PC-3 (cell line): ENCODE data around the gene PTPRN2. TPM values are rescaled to one million over a fixed set of nuclear protein-coding genes. Genes with fewer than 3 reads are reported as not detected.

Experiments
- ATAC-seq: fragments of 200-7000 bp; cut with Tn5 transposase; 2 replicates; pipeline ENCODE4 v1.9.1; 2020; ENCODE audit warnings: mild to moderate bottlenecking, moderate library complexity
- BruUV-seq: library from RNA; stranded (reverse); fragments of 400-500 nt; replicated peaks from 2 replicates; lab custom pipeline; 2021; lab: Mats Ljungman, UMichigan
- CTCF ChIA-PET: fragments of 300-600 bp; sonication (Branson Sonifier 250); formaldehyde crosslinking; loops from one replicate; lab custom pipeline; 2022; ENCODE audit warnings: antibody characterized with exemption; lab: Charles Lee
- POLR2A ChIA-PET: fragments of 300-600 bp; sonication (Branson Sonifier 250); formaldehyde crosslinking; loops from one replicate; lab custom pipeline; 2022; ENCODE audit warnings: antibody characterized with exemption; ENCODE audit not compliant: unreplicated experiment; lab: Charles Lee
- DNase-seq: peaks from one replicate; pipeline ENCODE4 v3.0.0-alpha.2; 2015
- H2AFZ ChIP-seq: fragments of 300-600 bp; sonication (generic); 2 replicates; pipeline ENCODE4 v1.6.0; 2016; ENCODE audit warnings: antibody characterized with exemption, low read length
- H3F3A ChIP-seq: fragments of 300-600 bp; sonication (generic); one replicate; pipeline ENCODE4 v1.6.0; 2017; ENCODE audit warnings: antibody characterized with exemption, low read length, control low read depth, mild to moderate bottlenecking; ENCODE audit not compliant: unreplicated experiment
- H3K27ac ChIP-seq: fragments of 300-600 bp; sonication (generic); 2 replicates; pipeline ENCODE4 v1.5.1; 2016; ENCODE audit warnings: mild to moderate bottlenecking, low read length
- H3K27me3 ChIP-seq: fragments of 300-600 bp; sonication (generic); 2 replicates; pipeline ENCODE4 v1.6.1; 2016; ENCODE audit warnings: low read length, mixed read lengths
- H3K36me3 ChIP-seq: fragments of 300-600 bp; sonication (generic); 2 replicates; pipeline ENCODE4 v1.6.1; 2016; ENCODE audit warnings: low read depth, mixed run types, low read length, mixed read lengths
- H3K4me1 ChIP-seq: fragments of 300-600 bp; sonication (generic); 2 replicates; pipeline ENCODE4 v1.5.1; 2016; ENCODE audit warnings: low read length; ENCODE audit not compliant: insufficient read depth
- H3K4me2 ChIP-seq: fragments of 300-600 bp; sonication (generic); 2 replicates; pipeline ENCODE4 v1.6.0; 2016; ENCODE audit warnings: low read length
- H3K4me3 ChIP-seq: fragments of 300-600 bp; sonication (generic); 2 replicates; pipeline ENCODE4 v1.5.1; 2016; ENCODE audit warnings: mild to moderate bottlenecking, low read length, mixed read lengths
- H3K79me2 ChIP-seq: fragments of 300-600 bp; sonication (generic); 2 replicates; pipeline ENCODE4 v1.6.1; 2017; ENCODE audit warnings: low read length, mixed read lengths
- H3K9ac ChIP-seq: fragments of 300-600 bp; sonication (generic); 2 replicates; pipeline ENCODE4 v1.6.0; 2016; ENCODE audit warnings: mild to moderate bottlenecking, low read length
- H3K9me2 ChIP-seq: fragments of 300-600 bp; sonication (generic); replicated peaks from 2 replicates; pipeline ENCODE4 v1.6.1; 2016; ENCODE audit warnings: mixed run types, low read length, mixed read lengths
- H3K9me3 ChIP-seq: fragments of 300-600 bp; sonication (generic); 2 replicates; pipeline ENCODE4 v1.6.1; 2016; ENCODE audit warnings: low read length, mixed read lengths
- H4K20me1 ChIP-seq: fragments of 300-600 bp; sonication (generic); 2 replicates; pipeline ENCODE4 v1.6.1; 2016; ENCODE audit warnings: low read length, mixed read lengths
- EZH2 ChIP-seq: fragments of 300-600 bp; sonication (generic); IDR thresholded peaks from one replicate; pipeline ENCODE4 v1.6.1; 2017; ENCODE audit warnings: antibody characterized with exemption, mild to moderate bottlenecking, low read length; ENCODE audit not compliant: unreplicated experiment
- EZH2phosphoT487 ChIP-seq: fragments of 300-600 bp; sonication (generic); IDR thresholded peaks from 2 replicates; pipeline ENCODE4 v1.6.1; 2018; ENCODE audit warnings: mild to moderate bottlenecking, antibody characterized with exemption, low read length, borderline replicate concordance
- intact Hi-C: fragments of 100-400 bp; cut with micrococcal nuclease; formaldehyde crosslinking; loops from 2 replicates; pipeline ENCODE4 v1.9.0; 2023
- total RNA-seq: library from RNA; depleted of rRNA; stranded (reverse); fragments of >200 nt; gene quantifications from 2 replicates; pipeline ENCODE4 v1.2.3, GENCODE V29; 2014
- TF ChIP-seq, protein P1 (sequence below): fragments of 300-600 bp; sonication (generic); conservative IDR thresholded peaks from 2 replicates; pipeline ENCODE4 v1.5.1; 2017; ENCODE audit warnings: antibody characterized with exemption, low read depth, mild to moderate bottlenecking, low read length

The PTPRN2 gene
- total RNA-seq, 1 experiment from 2014 or later: 3.2 TPM

- no peaks in the 10 kb centered on the region for H3K4me1 ChIP-seq
- DNase-seq (no peak), ATAC-seq (no peak)
- no peak overlapping the region for H3K27ac ChIP-seq
- no peaks in the 10 kb centered on the region for H3K79me2 ChIP-seq
- no peak overlapping the region for H3K4me2 ChIP-seq
- no peak overlapping the region for H2AFZ ChIP-seq
- CTCF ChIA-PET: no interaction called here
- no peaks in the 10 kb centered on the region for H3K9me3 ChIP-seq
- TF ChIP-seq, protein P1, sequence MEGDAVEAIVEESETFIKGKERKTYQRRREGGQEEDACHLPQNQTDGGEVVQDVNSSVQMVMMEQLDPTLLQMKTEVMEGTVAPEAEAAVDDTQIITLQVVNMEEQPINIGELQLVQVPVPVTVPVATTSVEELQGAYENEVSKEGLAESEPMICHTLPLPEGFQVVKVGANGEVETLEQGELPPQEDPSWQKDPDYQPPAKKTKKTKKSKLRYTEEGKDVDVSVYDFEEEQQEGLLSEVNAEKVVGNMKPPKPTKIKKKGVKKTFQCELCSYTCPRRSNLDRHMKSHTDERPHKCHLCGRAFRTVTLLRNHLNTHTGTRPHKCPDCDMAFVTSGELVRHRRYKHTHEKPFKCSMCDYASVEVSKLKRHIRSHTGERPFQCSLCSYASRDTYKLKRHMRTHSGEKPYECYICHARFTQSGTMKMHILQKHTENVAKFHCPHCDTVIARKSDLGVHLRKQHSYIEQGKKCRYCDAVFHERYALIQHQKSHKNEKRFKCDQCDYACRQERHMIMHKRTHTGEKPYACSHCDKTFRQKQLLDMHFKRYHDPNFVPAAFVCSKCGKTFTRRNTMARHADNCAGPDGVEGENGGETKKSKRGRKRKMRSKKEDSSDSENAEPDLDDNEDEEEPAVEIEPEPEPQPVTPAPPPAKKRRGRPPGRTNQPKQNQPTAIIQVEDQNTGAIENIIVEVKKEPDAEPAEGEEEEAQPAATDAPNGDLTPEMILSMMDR: no peak
- TF ChIP-seq EZH2 (no peak), EZH2phosphoT487 (no peak)
- intact Hi-C loops: no loop called here
- no peaks in the 10 kb centered on the region for H4K20me1 ChIP-seq
- BruUV-seq: no TSS peak
- H3K36me3 ChIP-seq: no peaks in the 10 kb centered on the region
- no peaks in the 10 kb centered on the region for H3F3A ChIP-seq
- peaks cover 23% of the 10 kb centered on the region; the same call in 1 of the 2 replicates for H3K27me3 ChIP-seq
- H3K9ac ChIP-seq: no peak overlapping the region
- H3K9me2 ChIP-seq: no peaks in the 10 kb centered on the region
- POLR2A ChIA-PET: no interaction called here
- H3K4me3 ChIP-seq: no peak overlapping the region
Observed at GRCh38 chr7:157974678-157975230, 612.9 kb downstream of the PTPRN2 start.

DNA sequence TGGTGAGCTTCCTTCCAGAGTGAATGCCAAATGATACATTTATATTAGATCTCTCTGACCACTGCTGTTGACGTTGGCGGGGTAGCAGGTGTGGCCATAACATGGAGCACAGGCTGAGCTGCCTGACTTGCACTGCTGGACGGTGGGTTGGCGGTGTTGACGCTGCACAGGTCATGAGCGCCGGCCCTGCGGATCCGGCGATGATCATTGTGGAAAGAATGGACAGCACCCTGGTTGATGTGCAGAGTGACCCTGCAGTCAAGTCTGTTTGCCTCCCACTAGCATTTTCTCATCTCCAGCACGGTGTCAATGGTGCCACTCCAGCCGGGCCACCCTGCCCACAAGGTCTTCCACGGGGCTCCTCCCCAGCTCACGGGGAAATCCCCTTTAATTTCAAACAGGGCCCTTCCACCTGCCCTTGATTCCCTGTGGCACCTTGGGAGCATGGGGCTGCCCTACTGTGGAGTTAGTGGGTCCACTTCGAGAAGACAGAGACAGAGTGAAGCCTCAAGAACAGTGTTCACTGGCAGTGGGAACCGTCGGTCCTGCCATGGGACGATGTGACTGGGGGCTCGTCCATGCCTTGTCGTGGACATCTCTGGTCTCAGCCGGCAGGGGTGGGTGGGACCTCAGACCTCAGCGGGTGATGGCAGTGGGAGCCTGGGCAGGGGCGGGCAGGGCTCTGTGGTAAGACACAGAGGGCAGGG lies 613.5 kb downstream of the PTPRN2 start:
- no peaks in the 10 kb centered on the region for H4K20me1 ChIP-seq
- BruUV-seq: no TSS peak
- no peak overlapping the region for H3K4me3 ChIP-seq
- ATAC-seq (no peak), DNase-seq (no peak)
- H3K79me2 ChIP-seq: no peaks in the 10 kb centered on the region
- H2AFZ ChIP-seq: no peak overlapping the region
- no peak overlapping the region for H3K4me2 ChIP-seq
- no peaks in the 10 kb centered on the region for H3K9me3 ChIP-seq
- H3K27ac ChIP-seq: no peak overlapping the region
- no peaks in the 10 kb centered on the region for H3F3A ChIP-seq
- peaks cover 23% of the 10 kb centered on the region; the same call in 1 of the 2 replicates for H3K27me3 ChIP-seq
- ChIA-PET POLR2A (no interaction called here), CTCF (no interaction called here)
- no peaks in the 10 kb centered on the region for H3K4me1 ChIP-seq
- H3K36me3 ChIP-seq: no peaks in the 10 kb centered on the region
- no peak overlapping the region for H3K9ac ChIP-seq
- TF ChIP-seq, protein P1: no peak
- TF ChIP-seq EZH2: no peak
- TF ChIP-seq EZH2phosphoT487: no peak
- no peaks in the 10 kb centered on the region for H3K9me2 ChIP-seq
- intact Hi-C loops: no loop called here

DNA sequence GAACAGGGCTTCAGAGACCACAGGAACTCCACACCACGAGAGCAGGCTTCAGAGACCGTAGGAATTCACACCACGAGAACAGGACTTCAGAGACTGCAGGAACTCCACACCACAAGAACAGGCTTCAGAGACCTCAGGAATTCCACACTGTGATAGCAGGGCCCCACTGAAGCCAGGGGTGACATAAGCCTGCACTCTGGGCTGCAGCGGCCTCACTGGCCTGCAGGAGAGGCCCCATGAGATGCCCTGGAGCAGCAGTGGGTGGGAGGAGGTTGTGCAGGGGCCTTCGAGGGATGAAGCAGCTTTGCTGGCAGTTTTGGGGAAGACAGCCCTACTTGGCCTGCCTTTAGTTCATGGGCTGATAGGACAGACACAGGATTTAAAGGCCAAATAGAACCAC lies 614.7 kb downstream of the PTPRN2 start:
- CTCF ChIA-PET: no interaction called here

More for the DNA sequence above, 614.7 kb downstream of the PTPRN2 start:
- BruUV-seq: no TSS peak
- no peaks in the 10 kb centered on the region for H3K9me2 ChIP-seq
- H3K4me2 ChIP-seq: no peak overlapping the region
- DNase-seq (no peak), ATAC-seq (no peak)
- no peak overlapping the region for H3K9ac ChIP-seq
- H3K79me2 ChIP-seq: no peaks in the 10 kb centered on the region
- H3F3A ChIP-seq: no peaks in the 10 kb centered on the region
- H2AFZ ChIP-seq: no peak overlapping the region
- TF ChIP-seq EZH2phosphoT487 (no peak), EZH2 (no peak)
- TF ChIP-seq, protein P1: no peak
- H4K20me1 ChIP-seq: no peaks in the 10 kb centered on the region
- intact Hi-C loops: no loop called here
- H3K36me3 ChIP-seq: no peaks in the 10 kb centered on the region
- H3K9me3 ChIP-seq: no peaks in the 10 kb centered on the region
- peaks cover 23% of the 10 kb centered on the region; the same call in 1 of the 2 replicates for H3K27me3 ChIP-seq
- POLR2A ChIA-PET: no interaction called here
- H3K4me3 ChIP-seq: no peak overlapping the region
- H3K27ac ChIP-seq: no peak overlapping the region
- no peaks in the 10 kb centered on the region for H3K4me1 ChIP-seq
